ENCODE results near the gene RBP4. TPM values are rescaled to one million over a fixed set of nuclear protein-coding genes. Genes with fewer than 3 reads are reported as not detected.

Gene RBP4
- total and polyA plus RNA-seq, 9 of the 15 experiments (the other 6 are each of a cell fraction or from before 2014, with no cell fraction given): 0.91 TPM; not detected in 8

GRCh38 chr10:93599778-93600177 lies 1.3 kb downstream of the RBP4 start (continued):
- TF ChIP-seq CTCF (IDR thresholded peaks at IDR 0.05 in 2 of 3, conservative IDR thresholded peaks at IDR 0.05 in 1 of 3; ENCODE audit: insufficient read depth in 2 of 3, low read depth in 1 of 3, low read length in 3 of 3): no peak

- Histone ChIP-seq H3K4me3 (no peak overlapping the region), H3K4me2 (ENCODE audit: insufficient read depth, low read length) (no peak overlapping the region), H2AFZ (ENCODE audit: low read depth, low read length) (no peak overlapping the region), H3K4me1 (replicated peaks in 1 of 2; ENCODE audit: control insufficient read depth in 2 of 2, insufficient read depth in 2 of 2, low read length in 2 of 2) (no peaks in the 10 kb centered on the region; a peak in 1 of 5 replicates), H3K79me2 (ENCODE audit: control insufficient read depth, insufficient read depth, low read length) (no peaks in the 10 kb centered on the region), H3K36me3 (ENCODE audit: control insufficient read depth, insufficient read depth, low read length) (no peaks in the 10 kb centered on the region), H4K20me1 (replicated peaks; ENCODE audit: control insufficient read depth, insufficient read depth, low read length) (no peaks in the 10 kb centered on the region), H3K9ac (ENCODE audit: insufficient read depth in 1 of 2, low read depth in 2 of 2, low read length in 2 of 2) (no peak overlapping the region), H3K9me1 (ENCODE audit: control insufficient read depth, insufficient read depth, low read length) (no peaks in the 10 kb centered on the region), H3K27ac (ENCODE audit: extremely low read depth, low read depth, low read length) (no peak overlapping the region), H3K27me3 (ENCODE audit: control insufficient read depth in 2 of 2, insufficient read depth in 2 of 2, low read length in 2 of 2) (peaks cover 9 to 31% of the 10 kb centered on the region in 2 experiments; a peak in 3 of 5 replicates), H3K9me3 (replicated peaks; ENCODE audit: control insufficient read depth, insufficient read depth, low read depth, low read length) (no peaks in the 10 kb centered on the region)
- no TSS peak for BruUV-seq (replicated peaks)
- 0% methylated on average over 1 of the region's 1 CpG for WGBS (ENCODE audit: insufficient coverage, low coverage, missing lambda C conversion rate)
- no peak for TF ChIP-seq ZNF143 (CRISPR knock-in tag; IDR thresholded peaks at IDR 0.05)
- ChIA-PET CTCF (ENCODE audit: low intra/inter-chr PET ratio) (no interaction called here), POLR2A (interaction anchor here (0.6 kb wide), 1 partner anchor 82 kb away, joined by 3 read pairs; no protein-coding TSS in a partner anchor)
- ATAC-seq (no peak), FAIRE-seq (no peak), DNase-seq (ENCODE audit: extremely low read depth in 1 of 4, low spot score in 3 of 4) (no peak)
- in situ Hi-C loops (cut with MboI) (no loop called here), intact Hi-C loops (cut with micrococcal nuclease) (no loop called here)
Measured at GRCh38 chr10:93599335-93599734, 1.7 kb downstream of the RBP4 start.
